GM20000 (cell line): Measurements from ENCODE around the gene GNPTAB.

ENCODE experiments used
- DNase-seq: peaks from one replicate; pipeline ENCODE4 v3.0.0; 2012; ENCODE audit warnings: low spot score
- CTCF ChIP-seq: IDR thresholded peaks from 2 replicates; pipeline ENCODE4 v1.5.1; 2012; ENCODE audit warnings: mild to moderate bottlenecking, control low read depth; ENCODE audit errors: extremely low read depth, missing control alignments

Gene GNPTAB

DNA sequence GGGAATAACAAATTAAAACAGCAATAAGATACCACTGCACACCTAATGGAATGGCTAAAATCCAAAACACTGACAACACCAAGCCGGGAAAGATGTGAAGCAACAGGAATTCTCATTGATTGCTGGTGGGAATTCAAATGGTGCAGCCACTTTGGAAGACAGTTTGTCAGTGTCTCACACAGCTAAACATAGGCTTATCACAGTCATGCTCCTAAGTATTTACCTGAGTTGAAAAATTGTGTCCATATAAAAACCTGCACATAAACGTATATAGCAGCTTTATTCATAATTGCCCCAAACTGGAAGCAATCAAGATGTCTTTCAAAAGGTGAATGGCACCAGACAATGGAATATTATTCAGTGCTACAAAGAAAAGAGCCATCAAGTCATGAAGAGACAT is 21.6 kb downstream of the GNPTAB start:
- no peak for DNase-seq
- TF ChIP-seq CTCF, result no peak

- no peak for TF ChIP-seq CTCF
- DNase-seq, result no peak
Measured at GRCh38 chr12:101806265-101806664, 24.5 kb downstream of the GNPTAB start.

DNA sequence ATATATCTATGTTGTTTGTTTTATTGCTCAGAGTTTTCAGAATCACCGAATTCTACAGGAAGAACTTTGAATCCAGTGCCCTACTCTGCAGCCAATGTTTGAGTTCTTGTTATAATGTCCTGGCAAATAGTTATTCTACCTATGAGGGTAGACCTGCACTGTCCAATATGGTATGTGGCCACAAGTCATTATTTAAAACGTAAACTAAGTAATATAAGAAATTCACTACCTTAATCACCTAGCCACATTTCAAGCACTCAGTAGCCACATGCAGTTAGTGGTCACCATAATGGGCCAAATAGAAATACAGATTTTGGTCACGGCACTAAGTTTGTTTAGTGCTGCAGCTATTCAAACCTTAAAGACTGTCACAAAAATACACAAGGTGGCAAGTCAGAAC is 26.4 kb downstream of the GNPTAB start:
- no peak for DNase-seq
- TF ChIP-seq CTCF, result no peak

- DNase-seq, result no peak
- no peak for TF ChIP-seq CTCF
Measured at GRCh38 chr12:101803978-101804377, 26.8 kb downstream of the GNPTAB start.

DNA sequence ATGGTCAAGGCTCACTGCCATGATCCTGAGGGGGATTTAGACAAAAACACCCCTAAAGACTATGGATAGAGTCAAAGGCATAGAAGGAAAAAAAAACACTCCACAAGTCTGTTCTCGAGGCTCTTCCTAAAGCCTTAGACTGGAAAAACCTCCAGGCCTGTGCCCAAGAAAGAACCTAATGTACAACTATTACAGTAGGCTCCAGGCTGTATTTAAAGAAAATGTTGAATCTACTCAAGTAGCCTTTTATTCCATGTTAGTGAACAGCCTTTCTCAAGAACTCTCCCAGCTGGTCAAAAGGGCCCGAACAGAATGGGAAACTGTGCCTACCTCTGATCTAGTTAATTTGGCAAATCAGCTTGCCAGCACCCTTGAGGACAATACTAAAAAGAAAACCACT is 28.3 kb downstream of the GNPTAB start:
- TF ChIP-seq CTCF, result no peak
- no peak for DNase-seq

GRCh38 chr12:101799774-101800173 is 31.0 kb downstream of the GNPTAB start:
- no peak for TF ChIP-seq CTCF
- peak; percentile 23 for DNase-seq

GRCh38 chr12:101795786-101796185 is 35.0 kb downstream of the GNPTAB start:
- no peak for TF ChIP-seq CTCF
- DNase-seq, result no peak
